ENCODE data around the gene ZBTB5. TPM values are rescaled to one million over a fixed set of nuclear protein-coding genes. Genes with fewer than 3 reads are reported as not detected.

The ZBTB5 gene
- polyA plus RNA-seq, 3 donors, result 31.8 to 33.5 (median 32.0) TPM

DNA sequence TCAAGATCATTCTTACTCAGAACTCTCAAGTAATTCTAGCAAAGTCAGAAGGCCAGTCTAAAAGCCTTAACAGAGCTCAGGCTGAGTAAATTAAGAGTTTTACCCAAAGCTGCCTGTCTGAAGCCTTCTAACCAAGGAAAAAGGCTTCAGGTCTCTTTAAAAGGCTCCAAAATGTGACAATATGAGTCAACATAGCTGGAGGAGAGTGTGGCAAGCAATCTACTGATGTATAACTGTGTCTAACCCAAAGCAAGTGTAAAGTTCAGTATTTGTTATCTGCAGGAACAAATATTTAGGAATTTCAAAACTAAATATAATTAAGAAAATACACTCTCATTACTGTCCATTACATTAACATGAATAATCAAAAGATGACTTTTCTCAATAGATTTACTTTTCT is 11.0 kb downstream of the ZBTB5 start:
- no peak for DNase-seq

DNA sequence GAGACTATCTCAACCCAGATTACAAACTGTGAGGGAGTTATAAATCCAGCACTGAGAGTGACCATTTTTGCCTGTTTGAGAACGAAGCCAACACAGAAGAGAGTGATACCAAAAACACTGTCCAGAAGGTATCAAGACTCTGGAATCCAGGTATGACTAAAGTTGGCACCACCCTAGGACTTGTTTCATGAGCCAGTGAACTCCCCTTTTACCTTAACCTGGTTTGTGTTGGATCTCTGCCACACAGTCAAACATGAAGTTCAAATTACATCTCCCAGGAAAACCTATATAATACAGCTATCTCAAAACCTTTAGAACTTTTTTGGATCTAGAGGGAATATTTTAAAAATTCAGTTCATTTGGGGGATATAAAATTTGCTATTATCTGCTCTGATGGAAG is 11.4 kb downstream of the ZBTB5 start:
- DNase-seq, result no peak

DNA sequence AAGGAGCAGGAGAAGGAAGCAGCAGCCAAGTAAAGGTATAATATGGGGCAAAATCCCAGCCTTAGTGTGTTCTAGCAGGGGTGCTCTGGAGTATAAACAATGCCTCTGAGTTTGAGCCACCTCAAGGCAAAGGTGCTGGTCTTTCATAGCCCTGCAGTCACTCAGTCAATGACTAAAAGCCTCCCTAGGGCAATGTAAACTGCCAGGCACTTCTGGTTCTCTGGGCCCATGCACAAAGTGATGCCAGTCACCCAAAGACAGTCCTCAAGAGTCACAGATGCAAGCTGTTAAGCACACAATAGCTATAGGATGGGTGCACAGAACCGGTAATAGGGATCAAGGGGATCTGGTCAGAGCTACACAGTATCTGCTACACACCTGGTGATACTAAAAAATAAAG is 12.6 kb downstream of the ZBTB5 start:
- DNase-seq, result no peak

DNA sequence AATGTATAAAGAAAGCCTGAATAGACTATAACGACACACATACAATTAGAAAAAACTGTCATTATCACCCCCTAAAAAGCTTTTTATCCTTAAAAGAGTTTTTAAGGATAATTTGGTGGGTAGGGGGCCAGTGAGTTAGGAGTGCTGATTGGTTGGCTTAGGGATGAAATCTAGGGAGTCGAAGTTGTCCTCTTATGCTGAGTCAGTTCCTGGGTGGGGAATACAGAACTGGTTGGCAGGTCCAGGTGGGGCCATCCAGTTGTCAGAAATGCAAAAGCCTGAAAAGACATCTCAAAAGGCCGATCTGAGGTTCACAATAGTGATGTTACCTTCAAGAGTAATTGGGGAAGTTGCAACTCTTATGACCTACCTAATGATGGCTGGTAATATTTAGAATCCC is 13.6 kb downstream of the ZBTB5 start:
- DNase-seq, result no peak

DNA sequence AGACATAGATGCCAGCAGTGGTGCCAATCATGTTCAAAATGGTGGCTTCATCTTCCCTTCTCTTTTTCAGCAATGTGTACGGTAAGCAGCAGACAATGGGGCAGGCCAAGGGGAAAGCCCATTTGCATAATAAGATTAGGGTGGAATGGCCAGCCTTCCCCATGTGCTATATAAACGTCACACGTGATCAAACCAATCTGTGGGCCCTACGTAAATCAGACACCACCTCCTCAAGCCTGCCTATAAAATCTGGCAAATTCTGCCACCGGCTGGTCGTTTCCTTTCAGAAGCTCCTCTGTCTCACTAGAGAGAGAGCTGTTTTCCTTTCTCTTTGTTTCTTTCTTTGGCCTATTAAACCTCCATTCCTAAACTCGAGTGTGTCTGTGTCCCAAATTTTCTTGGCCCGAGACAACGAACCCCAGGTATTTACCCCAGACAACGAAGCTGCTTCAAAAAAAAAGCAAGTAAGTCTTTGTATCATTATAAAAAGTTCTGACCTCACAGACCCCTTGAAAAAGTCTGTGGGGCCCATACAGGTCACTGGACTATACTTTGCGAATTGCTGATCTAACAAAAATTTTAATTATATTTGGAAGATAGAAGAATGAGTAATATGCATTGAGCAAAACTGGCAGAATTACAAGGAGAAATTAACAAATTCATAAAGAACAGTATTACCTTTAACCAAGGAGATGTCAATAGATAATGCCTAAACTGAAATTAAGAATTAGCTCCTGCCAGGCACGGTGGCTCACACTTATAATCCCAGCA is 15.2 kb downstream of the ZBTB5 start:
- DNase-seq, result no peak

DNA sequence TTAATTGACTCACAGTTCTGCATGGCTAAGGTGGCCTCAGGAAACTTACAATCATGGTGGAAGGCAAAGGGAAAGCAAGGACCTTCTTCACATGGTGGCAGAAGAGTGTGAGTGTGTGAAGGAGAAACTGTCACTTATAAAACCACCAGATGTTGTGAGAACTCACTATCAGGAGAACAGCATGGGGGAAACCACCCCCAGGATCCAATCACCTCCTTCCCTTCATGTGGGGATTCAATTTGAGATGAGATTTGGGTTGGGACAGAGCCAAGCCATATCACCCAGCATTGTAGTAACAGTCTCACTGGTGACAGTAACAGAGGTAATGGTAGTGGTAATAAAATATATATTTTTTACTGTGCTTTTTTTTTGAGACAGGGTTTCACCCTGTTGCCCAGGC is 18.1 kb downstream of the ZBTB5 start:
- DNase-seq, result no peak

DNA sequence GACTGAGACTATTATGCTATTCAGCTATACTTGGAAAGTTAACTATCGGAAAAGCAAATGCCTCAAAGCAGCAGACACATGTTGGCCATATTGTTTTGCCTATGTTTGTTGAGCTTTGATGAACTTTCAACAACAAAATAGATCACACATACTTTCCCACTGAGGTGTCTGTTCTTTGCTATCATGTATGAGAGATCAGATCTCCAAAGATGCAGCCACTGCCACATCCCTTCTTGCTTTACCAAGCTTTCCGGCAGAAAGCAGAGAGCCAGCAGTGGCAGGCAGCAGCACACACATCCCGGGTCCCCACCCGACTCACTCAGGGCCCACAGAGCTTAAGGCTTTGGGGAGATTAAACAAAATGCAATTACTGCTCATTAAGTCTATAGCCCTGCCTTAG is 18.8 kb downstream of the ZBTB5 start:
- DNase-seq, result no peak

DNA sequence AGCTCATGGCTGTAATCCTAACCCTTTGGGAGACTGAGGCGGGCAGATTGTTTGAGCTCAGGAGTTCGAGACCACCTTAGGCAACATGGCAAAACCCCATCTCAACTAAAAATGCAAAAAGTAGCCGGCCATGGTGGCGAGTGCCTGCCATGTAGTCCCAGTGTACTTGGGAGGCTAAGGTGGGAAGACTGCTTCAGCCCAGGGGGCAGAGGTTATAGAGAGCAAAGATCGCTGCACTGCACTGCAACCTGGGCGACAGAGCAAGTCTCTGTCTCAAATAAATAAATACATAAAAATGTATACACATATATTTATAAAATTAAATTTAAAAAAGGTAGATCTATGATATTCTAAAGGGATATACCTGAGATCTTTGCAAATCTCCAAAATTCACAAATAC is 19.4 kb downstream of the ZBTB5 start:
- no peak for DNase-seq

DNA sequence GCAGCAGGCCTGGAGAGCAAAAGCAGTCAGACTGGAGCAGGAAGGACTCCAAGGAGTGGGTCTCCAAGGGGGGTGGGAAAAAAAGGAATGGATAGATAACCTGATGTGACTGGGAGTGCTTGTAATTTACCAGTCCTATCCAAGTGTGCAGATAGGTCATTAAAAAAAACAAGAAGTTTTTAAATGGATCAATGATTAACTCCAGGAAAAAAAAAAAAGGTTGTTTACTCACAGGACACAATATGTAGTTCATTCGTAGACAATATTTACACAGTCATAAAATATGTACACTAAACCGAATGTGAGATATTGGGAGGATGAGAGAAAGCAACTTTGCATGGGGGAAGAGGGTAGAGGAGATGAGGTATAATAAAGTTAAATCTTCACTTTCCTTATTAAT is 20.4 kb downstream of the ZBTB5 start:
- DNase-seq, result no peak

DNA sequence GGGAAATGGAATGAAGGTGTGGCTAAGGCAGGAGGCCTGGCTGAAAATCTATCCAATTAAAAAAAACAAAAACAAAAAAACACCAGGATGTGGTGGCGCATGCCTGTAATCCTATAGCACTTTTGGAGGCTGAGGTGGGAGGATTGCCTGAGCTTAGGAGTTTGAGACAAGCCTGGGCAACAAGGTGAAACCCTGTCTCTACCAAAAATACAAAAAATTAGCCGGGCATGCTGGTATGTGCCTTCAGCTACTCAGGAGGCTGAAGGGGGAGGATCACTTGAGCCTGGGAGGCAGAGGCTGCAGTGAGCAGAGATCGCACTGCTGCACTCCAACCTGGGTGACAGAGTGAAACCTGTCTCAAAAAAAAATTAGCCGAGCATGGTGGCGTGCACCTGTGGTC is 21.7 kb downstream of the ZBTB5 start:
- DNase-seq, result no peak

DNA sequence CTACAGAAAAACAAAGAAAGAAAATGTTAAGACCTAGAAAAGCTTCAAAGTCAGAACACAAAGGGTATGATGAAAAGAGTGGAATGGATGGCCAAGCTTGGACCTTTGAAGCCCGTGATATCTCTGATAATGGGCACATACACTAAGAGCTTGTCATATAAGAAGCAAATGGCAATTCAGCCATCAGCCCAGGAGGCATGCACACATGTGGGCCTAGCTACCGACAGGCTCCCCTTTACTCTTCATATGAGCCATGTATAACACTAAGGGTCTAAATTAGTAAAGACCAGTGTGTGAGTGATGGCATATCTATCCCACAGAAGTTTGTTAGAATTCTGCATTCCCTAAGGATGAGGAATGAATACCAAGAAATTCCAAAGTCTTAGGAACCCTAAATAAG is 22.7 kb downstream of the ZBTB5 start:
- DNase-seq, result no peak

DNA sequence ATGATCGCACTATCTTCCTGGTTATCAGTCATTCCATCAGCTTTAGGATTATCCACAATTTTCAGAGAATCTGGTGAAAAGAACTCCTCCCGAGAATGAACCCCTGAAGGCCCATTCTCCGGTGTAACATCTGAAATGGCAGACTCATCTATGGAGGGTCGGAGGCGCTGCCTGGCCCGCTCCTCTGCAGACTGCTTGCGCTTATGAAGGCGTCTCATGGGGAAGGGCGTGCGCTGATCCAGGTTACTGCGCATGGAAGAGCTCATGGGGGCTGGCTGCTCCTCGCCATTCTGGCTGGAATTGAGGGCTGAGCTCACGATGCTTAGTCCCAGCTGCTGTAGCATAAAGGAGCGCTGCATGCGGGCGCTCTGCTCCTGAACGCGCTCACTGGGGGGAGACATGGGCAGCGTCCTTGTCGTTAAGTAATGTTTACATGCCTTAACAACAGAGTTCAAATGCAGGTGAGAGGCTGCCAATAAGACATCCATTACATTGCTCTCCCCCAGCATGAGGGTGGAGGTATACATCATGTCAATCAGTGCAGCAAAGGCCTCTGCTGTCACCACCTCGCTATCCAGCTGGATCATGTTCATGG is 23.4 kb downstream of the ZBTB5 start:
- no peak for DNase-seq

DNA sequence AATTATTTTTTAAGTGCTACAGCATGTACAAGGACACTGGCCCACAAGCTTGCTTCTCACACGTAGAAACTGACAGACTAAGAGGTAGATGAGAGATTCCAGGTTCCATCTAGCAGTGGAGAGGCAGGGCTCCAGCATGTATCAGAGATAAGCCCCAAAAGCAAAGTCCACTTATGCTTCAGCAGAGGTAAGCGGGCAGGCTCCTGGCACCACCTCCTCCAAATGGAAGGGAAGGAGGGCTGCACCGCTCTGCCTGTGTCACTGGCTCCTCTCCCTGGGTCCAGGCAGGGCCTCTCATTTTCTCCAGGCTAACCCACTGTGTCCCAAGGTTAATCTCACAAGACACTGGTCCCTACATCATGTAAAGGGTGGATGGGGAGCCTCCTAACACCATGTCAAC is 26.9 kb downstream of the ZBTB5 start:
- no peak for DNase-seq

DNA sequence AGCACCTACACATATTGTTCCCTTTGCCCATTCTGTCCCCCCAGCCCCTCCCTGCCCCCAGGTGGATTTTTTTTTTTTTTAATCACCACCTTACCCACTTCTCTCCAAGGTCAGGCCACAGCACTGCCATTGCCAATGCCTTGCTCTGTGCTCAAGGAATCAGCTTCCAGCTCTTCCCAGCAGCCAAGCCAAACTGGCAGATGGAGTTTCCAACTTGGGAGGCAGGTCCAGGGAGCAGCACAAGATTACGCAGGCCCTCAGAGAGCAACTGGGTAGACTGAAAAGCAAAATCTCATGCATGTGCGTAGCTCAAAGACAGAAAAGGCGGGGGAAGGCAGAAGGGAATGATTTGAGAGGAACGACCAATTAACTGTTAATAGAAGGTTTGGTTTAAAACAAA is 27.6 kb downstream of the ZBTB5 start:
- no peak for DNase-seq

DNA sequence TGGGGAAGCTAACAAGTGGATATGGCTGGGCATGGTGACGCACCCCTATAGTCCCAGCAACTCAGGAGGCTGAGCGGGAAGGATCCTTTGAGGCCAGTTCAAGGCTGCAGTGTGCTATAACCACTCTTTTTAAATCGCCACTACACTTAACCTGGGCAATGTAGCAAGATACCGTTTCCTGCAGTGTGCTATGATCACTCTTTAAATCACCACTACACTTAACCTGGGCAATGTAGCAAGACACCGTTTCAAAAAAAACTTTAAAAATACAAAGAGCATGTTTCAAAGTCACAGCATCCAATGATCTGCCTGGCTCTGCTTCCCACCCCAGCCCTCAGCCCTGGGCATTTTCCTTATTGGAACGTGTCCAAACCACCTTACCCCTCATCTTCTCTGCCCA is 28.2 kb downstream of the ZBTB5 start:
- DNase-seq, result no peak

DNA sequence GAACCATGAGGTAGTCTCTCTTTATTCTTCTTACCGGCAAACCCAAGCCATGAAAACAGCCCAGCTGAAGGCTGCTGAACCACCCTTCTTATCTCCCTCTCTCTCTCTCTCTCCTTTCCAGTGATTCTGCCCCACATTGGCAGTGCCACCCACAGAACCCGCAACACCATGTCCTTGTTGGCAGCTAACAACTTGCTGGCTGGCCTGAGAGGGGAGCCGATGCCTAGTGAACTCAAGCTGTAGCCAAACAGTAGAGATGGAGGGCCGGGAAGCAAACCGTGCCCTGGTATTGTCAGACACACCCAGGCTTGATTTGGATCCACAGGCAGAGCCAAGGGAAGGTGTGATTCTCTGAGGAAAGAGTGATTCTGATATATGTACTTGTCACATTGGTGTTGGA is 28.7 kb downstream of the ZBTB5 start:
- DNase-seq, result no peak

DNA sequence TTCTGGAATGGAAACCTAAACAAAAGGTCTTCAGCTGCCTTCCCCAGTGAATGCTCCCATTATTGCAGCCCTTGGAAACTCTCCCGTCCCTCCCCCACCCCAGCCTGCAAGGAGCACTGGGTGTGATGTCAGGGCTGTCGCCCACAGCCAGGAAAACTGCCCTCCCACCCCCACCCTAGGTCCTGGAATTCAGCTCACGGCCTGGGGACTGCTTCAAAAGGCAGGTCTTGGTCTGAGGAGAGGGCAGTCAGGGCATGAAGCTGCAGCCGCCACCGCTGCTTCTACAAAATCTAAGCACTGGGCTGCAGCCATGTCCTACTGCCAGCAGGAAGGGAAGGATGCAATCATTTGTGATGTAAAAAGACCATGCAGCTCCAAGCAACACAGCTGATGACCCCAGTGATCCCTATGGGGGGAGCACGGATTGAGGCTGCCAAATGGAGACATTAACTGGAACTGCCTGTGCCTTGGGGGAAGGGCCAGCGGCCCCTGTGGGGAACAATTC is 31.3 kb downstream of the ZBTB5 start:
- DNase-seq, result peak; percentile 58

DNA sequence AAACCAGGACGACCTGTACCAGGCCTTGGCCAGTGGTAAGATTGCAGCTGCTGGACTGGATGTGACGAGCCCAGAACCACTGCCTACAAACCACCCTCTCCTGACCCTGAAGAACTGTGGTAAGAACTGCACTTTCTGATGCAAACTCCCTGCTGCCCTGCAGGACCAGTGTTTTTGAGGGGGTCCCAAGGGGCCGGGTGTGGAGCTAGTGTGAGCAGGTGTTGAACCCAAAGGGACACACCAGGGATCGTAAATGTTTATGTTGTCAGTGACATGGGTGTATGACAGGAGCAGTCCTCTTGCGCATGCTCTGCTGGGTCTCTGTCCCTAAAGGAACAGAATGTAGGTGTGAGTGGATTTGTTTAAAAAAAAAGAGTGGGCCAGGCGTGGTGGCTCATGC is 33.2 kb downstream of the ZBTB5 start:
- DNase-seq, result no peak

DNA sequence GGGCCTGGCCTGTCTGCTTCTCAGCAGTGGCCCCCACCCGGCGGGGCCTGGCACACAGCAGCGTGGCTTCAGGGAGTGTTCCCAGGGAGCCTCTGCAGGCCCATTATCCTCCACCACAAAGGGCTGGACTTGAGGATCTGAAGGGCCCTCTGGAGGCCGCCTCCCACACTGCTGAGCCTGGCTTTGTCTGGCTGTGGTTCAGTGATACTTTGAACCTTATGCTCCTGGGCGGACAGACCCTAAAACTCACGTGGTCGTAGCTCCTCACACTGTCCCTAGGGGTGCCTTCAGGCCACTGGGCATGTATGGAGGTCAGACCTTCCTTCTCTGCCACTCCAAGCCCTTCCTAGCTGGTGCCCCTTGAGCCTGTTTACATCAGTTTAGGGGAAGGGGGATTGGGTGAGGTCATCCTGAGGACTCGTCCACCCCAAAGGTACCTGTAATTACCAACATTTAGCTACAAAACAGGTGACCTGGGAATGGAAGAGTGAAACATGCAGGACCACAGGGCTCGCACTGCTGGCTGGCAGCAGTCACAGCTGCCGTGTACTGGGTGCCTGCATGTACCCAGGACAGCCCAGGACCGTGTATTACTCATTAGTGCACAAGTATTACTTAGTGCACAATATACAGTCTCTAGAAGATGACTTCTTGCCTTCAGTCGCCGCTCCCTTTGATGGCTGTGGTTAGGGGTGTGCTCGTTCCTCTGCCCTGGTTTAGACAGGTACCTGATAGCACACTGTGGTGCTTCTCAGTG is 34.2 kb downstream of the ZBTB5 start:
- no peak for DNase-seq

DNA sequence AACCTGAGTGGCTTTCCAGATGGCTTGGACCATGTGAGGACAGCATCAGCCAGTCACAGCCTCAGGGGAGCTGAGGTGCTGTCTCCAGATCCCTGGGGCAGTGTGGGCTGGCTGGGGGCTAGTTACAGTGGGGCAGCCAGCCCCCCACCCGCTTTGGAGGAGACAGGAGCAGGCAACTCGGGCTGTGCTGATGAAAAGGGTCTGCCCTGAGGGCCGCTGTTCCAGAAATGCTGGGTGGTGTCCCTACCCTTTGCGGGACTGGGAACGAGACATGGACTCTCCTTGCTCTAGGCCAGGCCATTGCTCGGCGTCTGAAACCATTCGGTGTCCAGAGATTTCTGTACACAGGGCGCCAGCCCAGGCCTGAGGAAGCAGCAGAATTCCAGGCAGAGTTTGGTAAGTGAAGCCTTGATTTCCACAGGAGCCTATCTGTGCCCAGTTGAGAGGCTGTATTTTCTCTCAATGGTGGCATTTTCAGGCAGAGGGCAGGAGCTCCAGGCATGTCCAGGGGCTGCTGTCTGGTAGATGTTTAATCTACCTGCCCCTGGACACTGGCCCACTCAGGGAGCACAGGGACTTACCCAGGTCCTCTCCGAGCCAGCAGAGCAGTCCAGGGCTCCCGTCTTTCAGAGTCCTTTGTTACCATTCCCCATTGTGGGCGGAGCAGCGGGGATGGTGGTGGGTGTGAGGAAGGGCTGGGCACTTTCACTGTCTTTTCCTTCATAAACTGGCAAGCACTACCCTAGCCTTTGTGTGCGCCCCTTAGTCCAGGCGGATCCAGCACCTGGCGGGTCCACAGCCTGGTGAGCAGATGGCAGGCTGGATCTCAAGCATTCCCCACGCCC is 35.6 kb downstream of the ZBTB5 start:
- DNase-seq, result no peak

DNA sequence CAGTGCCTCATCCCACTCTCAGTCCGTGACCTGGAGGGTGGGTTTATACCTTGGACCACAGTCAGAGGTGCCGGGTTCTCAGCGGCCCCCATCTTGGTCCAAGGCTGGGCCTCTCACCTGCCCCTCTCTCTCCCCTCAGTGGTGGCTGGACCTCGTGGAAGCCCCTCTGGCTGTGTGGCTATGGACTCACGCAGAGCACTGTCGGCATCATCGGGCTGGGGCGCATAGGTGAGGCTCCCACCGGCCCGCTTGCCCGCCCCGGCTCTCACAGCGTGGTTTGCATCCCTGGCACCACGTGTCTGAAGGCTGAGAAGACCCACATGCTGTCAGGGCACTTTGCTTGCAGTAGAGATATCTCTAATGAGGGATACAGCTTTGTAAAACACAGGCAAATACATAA is 36.9 kb downstream of the ZBTB5 start:
- no peak for DNase-seq

DNA sequence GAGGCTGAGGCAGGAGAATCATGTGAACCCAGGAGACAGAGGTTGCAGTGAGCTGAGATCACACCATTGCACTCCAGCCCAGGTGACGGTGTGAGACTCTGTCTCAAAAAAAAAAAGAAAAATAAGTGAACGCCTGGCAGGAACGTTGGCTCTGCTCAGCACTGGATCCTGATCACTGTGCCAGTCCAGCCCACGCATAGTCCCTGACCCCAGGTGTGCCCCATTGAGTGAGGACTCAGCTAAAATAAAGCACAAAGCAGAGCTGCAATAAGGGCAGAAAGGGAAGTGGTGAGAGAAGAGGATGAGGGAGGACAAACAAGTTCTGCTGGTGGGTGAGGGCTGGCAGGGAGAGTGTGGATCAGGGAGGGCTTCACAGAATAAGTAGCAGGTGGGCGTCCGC is 38.4 kb downstream of the ZBTB5 start:
- DNase-seq, result no peak

All from renal pelvis (tissue), 4 donors.